Panc1 (cell line): ENCODE measurements around the gene RHBDL1.

Experiments used
- SIN3A ChIP-seq: IDR thresholded peaks from 2 replicates; pipeline ENCODE4 v1.6.1; 2012; ENCODE audit warnings: low read depth, mild to moderate bottlenecking, low read length, moderate library complexity, borderline replicate concordance; ENCODE audit not compliant: insufficient read depth
- TF ChIP-seq, protein P1 (sequence below): fragments of 450-650 bp; IDR thresholded peaks from 2 replicates; pipeline ENCODE4 v1.5.1; 2017; ENCODE audit warnings: mild to moderate bottlenecking

GRCh38 chr16:662095-662494 lies 13.4 kb upstream of the RHBDL1 start:
- TF ChIP-seq, protein P1, sequence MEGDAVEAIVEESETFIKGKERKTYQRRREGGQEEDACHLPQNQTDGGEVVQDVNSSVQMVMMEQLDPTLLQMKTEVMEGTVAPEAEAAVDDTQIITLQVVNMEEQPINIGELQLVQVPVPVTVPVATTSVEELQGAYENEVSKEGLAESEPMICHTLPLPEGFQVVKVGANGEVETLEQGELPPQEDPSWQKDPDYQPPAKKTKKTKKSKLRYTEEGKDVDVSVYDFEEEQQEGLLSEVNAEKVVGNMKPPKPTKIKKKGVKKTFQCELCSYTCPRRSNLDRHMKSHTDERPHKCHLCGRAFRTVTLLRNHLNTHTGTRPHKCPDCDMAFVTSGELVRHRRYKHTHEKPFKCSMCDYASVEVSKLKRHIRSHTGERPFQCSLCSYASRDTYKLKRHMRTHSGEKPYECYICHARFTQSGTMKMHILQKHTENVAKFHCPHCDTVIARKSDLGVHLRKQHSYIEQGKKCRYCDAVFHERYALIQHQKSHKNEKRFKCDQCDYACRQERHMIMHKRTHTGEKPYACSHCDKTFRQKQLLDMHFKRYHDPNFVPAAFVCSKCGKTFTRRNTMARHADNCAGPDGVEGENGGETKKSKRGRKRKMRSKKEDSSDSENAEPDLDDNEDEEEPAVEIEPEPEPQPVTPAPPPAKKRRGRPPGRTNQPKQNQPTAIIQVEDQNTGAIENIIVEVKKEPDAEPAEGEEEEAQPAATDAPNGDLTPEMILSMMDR: no peak
- TF ChIP-seq SIN3A: no peak
